ENCODE measurements around the gene CROCC2.

The CROCC2 gene

GRCh38 chr2:240911641-240912265 lies 5.6 kb downstream of the CROCC2 start:
- no peak for DNase-seq

GRCh38 chr2:240912878-240913809 lies 7.0 kb downstream of the CROCC2 start:
- no peak for DNase-seq

DNA sequence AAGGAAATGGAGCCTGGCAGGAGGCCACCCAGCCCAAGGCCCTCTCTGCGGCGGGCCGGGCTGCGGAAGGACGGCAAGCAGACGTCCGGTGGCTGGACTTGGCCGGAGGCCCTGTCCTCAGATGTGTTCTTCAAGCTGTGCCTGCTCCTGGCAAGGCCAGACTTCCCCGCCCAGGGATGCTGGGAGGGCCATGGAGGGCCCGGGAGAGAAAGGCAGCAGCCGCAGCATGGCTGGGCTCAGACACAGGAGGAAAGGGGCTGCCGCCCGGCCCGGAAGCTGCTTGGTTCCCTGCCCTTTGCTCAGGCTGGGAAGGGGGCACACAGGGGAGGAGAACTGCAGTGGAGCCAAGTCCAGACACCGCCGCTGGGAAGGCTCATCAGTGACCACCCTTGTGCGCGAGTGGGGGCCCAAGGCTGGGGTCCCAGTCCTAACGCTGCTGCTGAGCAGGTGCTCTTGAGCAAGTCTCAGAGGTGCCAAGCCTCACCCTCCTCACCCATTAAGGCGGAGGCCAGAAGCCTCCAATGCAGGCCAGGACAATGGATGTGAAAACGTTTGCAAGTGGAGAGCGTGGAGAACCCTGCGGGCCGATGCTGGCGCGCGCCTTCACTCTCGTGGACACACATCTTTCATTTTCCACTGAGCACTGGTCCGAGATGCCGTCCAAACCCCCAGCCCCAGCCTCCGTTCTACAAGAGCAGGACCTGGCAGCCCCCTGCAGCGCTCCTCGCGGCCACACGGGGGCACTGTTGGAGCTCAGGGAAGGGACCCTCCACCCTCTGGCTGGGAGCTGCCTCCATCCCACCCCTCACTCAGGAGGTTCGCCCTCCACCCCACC lies 7.9 kb downstream of the CROCC2 start:
- peak; percentile 47 for DNase-seq

DNA sequence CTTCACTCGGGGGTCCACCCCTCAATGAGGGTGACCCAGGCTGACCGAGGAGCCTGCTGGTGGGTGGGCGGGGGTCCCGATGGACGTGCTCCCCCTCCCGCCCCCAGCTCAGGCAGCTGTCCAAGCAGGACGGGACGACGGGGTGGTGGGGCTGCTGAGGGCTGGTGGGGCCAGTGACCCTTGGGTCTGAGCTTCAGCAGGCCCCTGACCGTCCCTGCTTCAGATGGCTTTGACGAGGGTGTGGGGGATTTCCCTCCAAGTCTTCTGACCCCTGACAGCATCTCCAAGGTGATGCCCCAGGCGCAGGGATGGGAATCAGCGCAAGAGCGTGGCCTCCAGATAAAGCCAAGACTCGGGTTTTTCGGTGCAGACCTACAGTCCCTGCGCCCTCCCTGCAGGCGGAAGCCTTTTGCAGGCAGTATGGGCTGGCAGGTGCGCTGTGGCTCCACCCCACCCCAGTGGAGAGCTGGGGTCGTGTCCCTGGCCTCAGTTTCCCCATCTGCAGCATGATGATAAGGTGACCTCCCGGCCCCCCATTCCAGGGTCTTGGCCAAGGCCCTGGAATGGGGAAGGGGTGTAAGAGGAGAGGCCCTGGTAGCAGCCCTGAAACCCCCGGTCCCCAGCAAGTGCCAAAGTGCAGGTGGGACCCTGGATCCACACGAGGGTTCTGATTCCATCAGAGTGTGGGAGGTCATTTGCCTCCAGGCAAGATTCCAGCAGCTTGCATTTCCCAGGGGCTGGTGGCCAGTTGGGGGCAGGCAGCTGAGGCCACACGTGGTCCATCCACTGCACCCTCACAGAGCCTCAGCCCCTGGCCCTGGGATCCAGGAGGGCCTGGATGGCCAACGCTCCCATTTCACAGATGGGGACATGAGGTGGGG lies 8.7 kb downstream of the CROCC2 start:
- DNase-seq, result no peak

DNA sequence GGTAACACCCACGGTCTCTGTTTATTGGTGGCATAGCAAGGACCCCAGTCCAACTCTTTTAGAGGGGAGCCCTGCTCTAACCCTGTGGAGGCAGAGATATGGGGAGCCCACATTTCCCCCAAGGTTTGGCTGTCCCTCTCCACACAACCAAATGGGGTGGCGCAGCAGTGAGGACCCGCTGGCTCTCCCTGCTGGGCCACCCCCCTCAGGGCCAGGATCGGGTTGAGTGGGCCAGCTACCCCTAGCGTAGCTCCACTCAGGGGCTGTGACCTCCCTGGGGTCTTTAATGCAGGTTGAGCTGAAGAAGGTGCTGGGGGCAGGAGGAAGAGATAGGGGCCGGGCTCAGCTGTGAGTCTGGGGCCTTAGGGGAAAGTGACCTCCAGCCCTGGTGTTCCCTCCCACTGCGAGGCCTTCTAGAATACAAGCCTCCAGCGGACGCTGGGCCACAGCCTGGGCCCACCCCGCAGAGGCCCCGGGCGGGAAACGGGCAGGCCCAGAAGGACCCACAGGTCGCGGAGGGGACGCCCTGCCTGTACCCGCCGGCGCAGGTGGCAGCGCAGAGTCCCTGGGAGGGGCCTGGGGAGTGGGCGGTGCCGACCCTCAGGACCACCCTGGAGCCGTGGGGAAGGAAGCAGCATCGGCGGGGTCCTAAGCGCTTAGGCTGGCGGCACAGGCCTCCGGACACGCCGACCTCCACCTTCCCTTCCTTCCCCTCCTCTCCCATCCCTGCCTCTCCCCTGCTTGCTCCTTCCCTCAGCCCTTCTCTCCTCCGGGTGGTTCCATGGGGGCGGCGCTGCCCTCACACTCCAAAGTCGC lies 9.6 kb downstream of the CROCC2 start:
- DNase-seq, result no peak

DNA sequence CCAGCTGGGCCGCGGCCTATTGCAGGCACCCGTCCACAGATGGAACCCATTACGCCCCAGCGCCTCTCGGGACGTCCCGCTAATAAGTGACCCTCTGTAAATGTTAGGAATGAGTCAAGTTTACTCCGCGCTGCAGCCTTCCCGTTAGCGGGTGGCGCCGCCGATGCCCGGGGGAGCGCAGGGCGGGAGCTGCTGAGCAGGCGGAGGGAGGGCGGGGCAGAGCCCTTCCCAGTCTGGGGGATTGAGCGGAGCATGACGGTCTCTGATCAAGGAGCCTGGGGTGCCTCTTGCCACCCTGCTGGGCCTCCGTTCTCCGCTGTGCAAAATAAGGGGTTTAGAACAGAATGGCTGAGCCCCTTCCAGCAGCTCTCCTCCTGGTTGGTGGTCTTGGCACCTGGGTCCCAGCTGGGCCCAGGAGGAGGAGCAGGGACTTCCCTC lies 10.5 kb downstream of the CROCC2 start:
- DNase-seq, result peak; percentile 40

GRCh38 chr2:240917009-240917683 lies 11.0 kb downstream of the CROCC2 start:
- no peak for DNase-seq

GRCh38 chr2:240917684-240918257 lies 11.6 kb downstream of the CROCC2 start:
- no peak for DNase-seq

- DNase-seq, result no peak
Observed at GRCh38 chr2:240918258-240919091, 12.3 kb downstream of the CROCC2 start.

GRCh38 chr2:240919161-240919781 lies 13.1 kb downstream of the CROCC2 start:
- DNase-seq, result no peak

GRCh38 chr2:240919786-240920782 lies 13.9 kb downstream of the CROCC2 start:
- no peak for DNase-seq

GRCh38 chr2:240920783-240921231 lies 14.7 kb downstream of the CROCC2 start:
- no peak for DNase-seq

DNA sequence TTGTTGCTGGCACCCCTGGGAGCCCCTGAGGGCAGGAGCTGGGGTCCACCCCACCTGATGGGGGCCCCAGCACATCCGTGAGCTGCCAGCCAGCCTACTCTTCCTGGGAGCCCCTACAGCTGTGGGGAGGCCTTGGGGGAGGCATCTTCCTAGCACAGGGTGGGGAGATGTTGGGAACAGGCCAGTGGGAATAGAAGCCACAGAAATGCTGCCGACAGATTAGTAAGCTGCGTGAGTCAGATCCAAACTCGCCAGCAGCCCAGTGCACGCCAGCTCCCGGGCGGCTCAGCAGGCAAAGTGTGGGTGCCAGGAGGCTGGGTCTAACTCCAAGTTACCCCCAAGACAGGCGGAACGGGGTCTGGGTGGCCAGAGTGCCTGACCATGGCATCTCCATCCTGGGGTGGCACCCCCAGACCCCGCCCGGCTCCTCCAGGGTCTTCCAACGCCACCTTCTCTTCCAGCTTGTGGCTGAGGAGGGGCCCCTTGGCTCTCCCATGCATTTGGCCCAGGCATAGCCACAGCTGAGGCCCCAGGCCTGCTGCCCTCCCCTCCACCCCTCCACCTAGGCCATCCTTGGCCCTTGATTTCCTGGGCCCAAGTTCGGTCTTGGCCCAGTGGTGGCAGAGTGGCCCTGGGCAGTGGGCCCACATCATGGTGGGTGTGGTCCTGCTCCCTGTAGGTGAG lies 15.3 kb downstream of the CROCC2 start:
- DNase-seq, result no peak

DNA sequence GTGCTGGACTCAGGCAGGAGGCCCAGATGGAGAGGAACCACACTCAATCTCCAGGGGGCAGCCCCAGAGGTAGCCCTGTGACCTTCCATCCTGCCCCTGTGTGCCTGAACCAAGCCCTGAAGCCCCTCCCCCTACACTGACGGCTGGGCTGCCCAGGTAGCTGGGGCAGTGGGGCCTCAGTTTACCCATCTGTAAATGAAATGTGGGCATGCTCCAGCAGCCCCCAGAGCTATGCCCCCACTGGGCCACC lies 15.8 kb downstream of the CROCC2 start:
- DNase-seq, result no peak

- no peak for DNase-seq
Observed at GRCh38 chr2:240922245-240922981, 16.3 kb downstream of the CROCC2 start.

DNA sequence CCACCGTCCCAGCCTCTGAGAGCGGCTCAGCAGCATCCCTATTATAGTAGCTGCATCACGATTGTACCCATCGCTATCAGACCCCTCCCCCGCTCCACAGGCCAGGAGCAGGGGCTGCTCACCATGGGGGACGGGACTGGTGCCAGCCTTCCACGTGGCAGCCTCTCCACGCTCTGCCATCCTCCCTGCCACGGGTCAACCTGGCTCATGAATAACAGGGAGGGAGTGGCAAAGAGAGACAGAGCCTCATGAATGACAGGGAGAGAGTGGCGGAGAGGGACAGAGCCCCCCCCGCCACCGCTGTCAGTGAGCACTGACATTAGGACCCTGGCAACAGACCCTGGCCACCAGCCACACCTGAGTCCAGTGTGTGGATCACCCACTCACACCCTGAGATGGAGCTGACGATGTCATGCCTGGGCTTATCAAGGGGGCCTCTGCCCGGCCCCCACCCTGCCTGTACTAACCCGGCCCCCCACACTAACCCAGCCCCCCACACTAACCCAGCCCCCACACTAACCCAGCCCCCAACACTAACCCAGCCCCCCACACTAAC lies 16.9 kb downstream of the CROCC2 start:
- DNase-seq, result no peak
